ENCODE data around the gene EYA4.
"Not testable (repeated sequence)": the region's sequence is repeated elsewhere in the genome, so short reads cannot be mapped to it uniquely, and the experiment has no call there.

The EYA4 gene

GRCh38 chr6:133352046-133352445 is 110.9 kb downstream of the EYA4 start:
- DNase-seq = no peak

- no peak for DNase-seq
Observed at GRCh38 chr6:133353061-133353460, 111.9 kb downstream of the EYA4 start.

GRCh38 chr6:133355922-133356321 is 114.8 kb downstream of the EYA4 start:
- no peak for DNase-seq

- peak; percentile 33 for DNase-seq
Observed at GRCh38 chr6:133358574-133359150, 117.5 kb downstream of the EYA4 start.

GRCh38 chr6:133359256-133359655 is 118.1 kb downstream of the EYA4 start:
- no peak for DNase-seq

DNA sequence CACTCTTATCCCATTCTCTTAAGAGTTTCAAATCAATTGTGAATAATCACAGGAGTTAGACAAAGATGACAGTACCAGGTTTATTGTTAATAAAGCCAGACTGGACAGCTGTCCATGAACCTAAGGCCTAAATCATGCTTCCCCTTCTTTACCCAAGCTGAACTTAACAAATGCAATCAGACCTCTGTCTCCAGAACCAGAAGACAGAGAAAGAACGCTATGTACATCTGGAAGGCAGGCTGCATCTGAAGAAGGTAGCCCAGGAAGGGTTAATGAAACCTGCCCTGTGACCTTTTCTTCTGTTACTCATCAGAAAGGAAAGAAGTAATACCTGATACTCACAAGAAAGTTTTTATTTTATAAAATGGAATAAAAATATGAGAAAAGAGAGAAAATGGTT is 118.6 kb downstream of the EYA4 start:
- no peak for DNase-seq

DNA sequence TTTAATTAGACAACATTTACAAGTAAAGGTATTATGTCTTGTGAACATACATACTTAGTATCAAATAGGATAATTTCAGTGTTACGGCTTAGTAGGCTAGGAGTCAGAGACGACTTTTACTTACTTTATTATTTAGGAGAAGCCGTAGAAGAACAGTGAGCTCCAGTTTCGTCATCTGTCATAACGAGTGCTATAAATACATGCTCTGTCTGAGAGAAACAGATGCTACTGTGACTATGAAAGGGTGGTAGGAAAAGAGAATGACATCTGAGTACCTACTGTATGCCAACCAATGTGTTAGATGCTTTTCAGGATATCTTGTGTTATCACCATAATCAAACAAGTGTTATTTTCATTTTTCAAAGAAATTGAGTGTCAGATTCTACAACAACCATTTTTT is 119.0 kb downstream of the EYA4 start:
- no peak for DNase-seq

- no peak for DNase-seq
Observed at GRCh38 chr6:133362813-133363212, 121.7 kb downstream of the EYA4 start.

DNA sequence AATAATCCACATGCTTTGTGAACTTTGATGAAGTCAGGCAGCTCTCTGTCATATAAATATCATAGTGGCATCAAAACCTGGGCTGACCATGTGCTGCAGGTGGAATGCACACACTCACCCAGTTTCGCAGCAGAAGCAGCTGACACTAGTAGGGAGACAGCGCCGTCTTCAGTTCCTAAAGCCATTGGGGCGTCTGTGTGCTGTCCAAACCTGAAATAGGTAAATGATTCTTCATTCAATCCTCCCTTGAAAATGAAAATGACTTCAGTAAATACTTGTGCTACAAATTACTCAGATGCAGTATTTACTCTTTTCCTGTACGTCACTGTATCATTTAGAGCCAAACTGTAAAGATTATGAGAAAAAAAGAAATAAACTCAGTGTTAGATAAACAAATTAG is 127.5 kb downstream of the EYA4 start:
- peak; percentile 13 for DNase-seq

DNA sequence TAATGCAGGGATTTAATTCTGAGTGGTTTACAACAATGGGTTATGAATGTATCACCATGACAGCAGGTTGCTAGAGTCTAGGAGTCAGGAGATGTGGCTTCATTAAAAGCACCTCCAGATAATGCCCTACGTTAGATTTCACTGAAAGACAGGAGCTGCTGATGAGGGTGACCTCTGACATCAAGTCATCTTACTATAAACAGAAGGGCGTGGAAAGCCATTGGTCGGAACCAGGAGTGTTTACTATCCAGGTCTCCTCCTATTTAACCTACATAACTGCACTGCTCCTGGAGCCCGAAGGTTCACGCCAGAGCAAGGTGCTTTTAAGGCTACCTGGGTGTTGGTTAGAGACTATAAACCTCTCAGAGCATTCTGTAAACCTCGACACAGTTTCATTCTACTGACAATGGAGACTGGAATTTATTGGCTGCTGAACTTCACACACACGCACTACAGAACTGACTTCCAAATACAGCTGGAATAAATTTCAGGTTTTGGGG is 128.7 kb downstream of the EYA4 start:
- no peak for DNase-seq

- DNase-seq = no peak
Observed at GRCh38 chr6:133376743-133377142, 135.6 kb downstream of the EYA4 start.

GRCh38 chr6:133377219-133377618 is 136.1 kb downstream of the EYA4 start:
- DNase-seq = no peak

- no peak for DNase-seq
Observed at GRCh38 chr6:133380047-133380446, 138.9 kb downstream of the EYA4 start.

DNA sequence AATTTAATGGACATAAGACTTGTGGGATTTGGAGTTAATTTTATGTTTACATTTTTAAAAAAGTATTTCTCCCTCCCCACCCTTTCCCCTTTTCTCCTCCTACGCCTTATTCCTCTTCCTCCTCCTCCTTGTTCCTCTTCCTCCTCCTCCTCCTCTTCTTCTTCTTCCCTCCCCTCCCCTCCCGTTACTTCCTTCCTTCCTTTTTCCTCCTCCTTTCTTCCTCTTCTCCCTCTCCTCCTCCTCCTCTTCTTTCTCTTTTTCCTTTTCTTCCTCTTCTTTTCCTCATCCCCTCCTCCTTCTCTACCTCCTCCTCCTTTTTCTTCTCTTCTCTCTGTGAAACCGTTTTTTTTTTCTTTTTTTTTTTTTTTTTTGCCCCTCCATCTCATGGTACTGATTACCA is 139.6 kb downstream of the EYA4 start:
- no peak for DNase-seq

DNA sequence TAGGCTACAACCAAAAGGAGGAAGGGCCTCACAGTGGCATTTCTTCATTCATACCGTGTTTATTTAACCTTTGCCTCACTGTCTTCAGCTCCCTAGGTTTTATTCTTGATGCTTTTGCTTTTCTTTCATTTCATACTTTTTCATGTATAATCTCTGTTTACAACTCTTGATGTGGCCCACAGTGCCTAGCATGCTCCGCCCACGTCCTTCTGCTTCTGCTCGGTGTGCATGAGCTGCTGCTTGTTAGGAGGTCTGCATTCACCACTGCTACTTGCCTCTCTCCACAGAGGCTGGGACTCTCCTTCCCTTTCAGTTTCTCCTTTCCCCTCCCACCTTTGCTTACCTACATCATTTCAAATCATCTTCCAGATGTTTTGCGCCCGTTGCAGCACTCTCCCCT is 147.6 kb downstream of the EYA4 start:
- DNase-seq = no peak

GRCh38 chr6:133390168-133390567 is 149.0 kb downstream of the EYA4 start:
- no peak for DNase-seq

GRCh38 chr6:133392015-133392414 is 150.9 kb downstream of the EYA4 start:
- no peak for DNase-seq

GRCh38 chr6:133392641-133393040 is 151.5 kb downstream of the EYA4 start:
- no peak for DNase-seq

GRCh38 chr6:133393891-133394290 is 152.7 kb downstream of the EYA4 start:
- no peak for DNase-seq

GRCh38 chr6:133394630-133395029 is 153.5 kb downstream of the EYA4 start:
- DNase-seq = no peak

- DNase-seq = no peak
Observed at GRCh38 chr6:133396233-133396983, 155.3 kb downstream of the EYA4 start.

GRCh38 chr6:133396984-133397348 is 155.8 kb downstream of the EYA4 start:
- no peak for DNase-seq

- not testable (repeated sequence) for DNase-seq
Observed at GRCh38 chr6:133397601-133398000, 156.4 kb downstream of the EYA4 start.

DNA sequence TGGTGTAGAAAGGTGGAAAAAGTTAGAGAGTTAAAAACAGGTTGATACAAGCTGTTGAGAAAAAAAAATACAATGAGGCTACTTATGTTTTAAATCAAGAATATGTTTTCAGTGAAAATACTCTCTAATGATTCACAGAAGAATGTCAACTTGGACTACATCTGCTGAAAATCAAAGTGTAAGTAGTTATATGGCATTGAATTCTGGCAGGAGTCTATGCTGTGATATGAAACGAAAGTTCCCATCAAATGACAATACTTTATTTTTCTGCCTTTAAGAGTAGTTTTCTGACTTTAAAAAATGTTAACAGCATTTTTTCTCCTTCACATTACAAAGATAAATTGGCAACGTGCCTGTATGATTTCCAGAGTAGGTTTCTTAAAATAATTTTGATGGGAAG is 158.3 kb downstream of the EYA4 start:
- no peak for DNase-seq

DNA sequence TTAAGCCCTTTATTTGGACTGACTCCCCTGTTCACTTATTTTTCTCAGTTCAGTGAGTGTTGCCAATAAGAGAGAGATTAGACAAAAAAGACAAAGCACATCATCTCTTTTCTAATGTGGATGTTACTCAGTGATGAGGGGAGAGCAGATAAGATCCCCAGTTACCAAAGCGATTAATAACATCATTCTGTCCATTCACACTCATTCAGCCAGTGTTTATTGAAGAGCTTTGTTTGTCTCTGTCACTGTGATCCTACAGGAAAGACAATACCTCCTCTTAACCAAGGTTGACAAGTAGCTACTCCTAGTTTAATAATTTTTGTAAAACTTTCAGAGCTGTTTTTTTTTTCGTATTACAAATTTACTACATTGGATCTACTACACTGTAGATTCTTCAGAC is 163.0 kb downstream of the EYA4 start:
- no peak for DNase-seq

All from SHP77 treated with DMSO at 0.1 percent for 48 hours (cell line).